Osteocyte (in vitro differentiated cells): ENCODE measurements around the gene RAB31. TPM values are rescaled to one million over a fixed set of nuclear protein-coding genes. Genes with fewer than 3 reads are reported as not detected.

Experiments used
- DNase-seq: peaks from one replicate; pipeline ENCODE4 v3.0.0; 2021; ENCODE audit warnings: mixed read lengths; ENCODE audit not compliant: unreplicated experiment; ENCODE audit errors: extremely low spot score
- H3K27ac Mint-ChIP-seq: one replicate; pipeline ENCODE4 v1.8.0; 2021; ENCODE audit warnings: mild to moderate bottlenecking, mixed read lengths; ENCODE audit not compliant: unreplicated experiment
- H3K27me3 Mint-ChIP-seq: one replicate; pipeline ENCODE4 v1.8.0; 2021; ENCODE audit warnings: mixed read lengths; ENCODE audit not compliant: unreplicated experiment
- H3K36me3 Mint-ChIP-seq: one replicate; pipeline ENCODE4 v1.8.0; 2021; ENCODE audit warnings: mixed read lengths; ENCODE audit not compliant: unreplicated experiment
- H3K4me1 Mint-ChIP-seq: one replicate; pipeline ENCODE4 v1.8.0; 2021; ENCODE audit warnings: mixed read lengths; ENCODE audit not compliant: unreplicated experiment
- H3K4me3 Mint-ChIP-seq: one replicate; pipeline ENCODE4 v1.8.0; 2021; ENCODE audit warnings: mild to moderate bottlenecking, moderate library complexity, mixed read lengths; ENCODE audit not compliant: unreplicated experiment
- H3K9me3 Mint-ChIP-seq: one replicate; pipeline ENCODE4 v1.8.0; 2021; ENCODE audit warnings: mixed read lengths; ENCODE audit not compliant: unreplicated experiment
- CTCF ChIP-seq: fragments of 200-600 bp; sonication (generic); IDR thresholded peaks from 2 replicates; pipeline ENCODE4 v1.5.0; 2021; ENCODE audit warnings: antibody characterized with exemption, mild to moderate bottlenecking, moderate library complexity
- total RNA-seq: library from RNA; stranded (reverse); gene quantifications from 2 replicates; pipeline ENCODE4 v1.2.1, GENCODE V29; 2021

The RAB31 gene
- total RNA-seq, 1 donor from 2014 or later = 90.8 TPM

GRCh38 chr18:9848170-9848879 is 140.2 kb downstream of the RAB31 start:
- H3K36me3 Mint-ChIP-seq = peaks cover 32% of the 10 kb centered on the region
- H3K4me3 Mint-ChIP-seq = no peak overlapping the region
- no peak for TF ChIP-seq CTCF
- DNase-seq = no peak
- no peaks in the 10 kb centered on the region for H3K27me3 Mint-ChIP-seq
- no peaks in the 10 kb centered on the region for H3K9me3 Mint-ChIP-seq
- no peak overlapping the region for H3K27ac Mint-ChIP-seq
- peaks cover 68% of the 10 kb centered on the region for H3K4me1 Mint-ChIP-seq

- Mint-ChIP-seq H3K4me3 (peak overlapping the region; percentile 23), H3K36me3 (peaks cover 25% of the 10 kb centered on the region), H3K27me3 (no peaks in the 10 kb centered on the region), H3K9me3 (no peaks in the 10 kb centered on the region), H3K27ac (peak overlapping the region; percentile 78), H3K4me1 (peaks cover 64% of the 10 kb centered on the region)
- TF ChIP-seq CTCF = no peak
- no peak for DNase-seq
These were observed 141.5 kb downstream of the RAB31 start for GRCh38 chr18:9849407-9850283.

GRCh38 chr18:9850309-9850708 is 142.2 kb downstream of the RAB31 start:
- Mint-ChIP-seq H3K9me3 (no peaks in the 10 kb centered on the region), H3K4me1 (peaks cover 62% of the 10 kb centered on the region), H3K36me3 (peaks cover 25% of the 10 kb centered on the region), H3K4me3 (no peak overlapping the region), H3K27ac (no peak overlapping the region), H3K27me3 (no peaks in the 10 kb centered on the region)
- no peak for TF ChIP-seq CTCF
- no peak for DNase-seq

GRCh38 chr18:9851511-9851910 is 143.4 kb downstream of the RAB31 start:
- no peak overlapping the region for H3K4me3 Mint-ChIP-seq
- H3K4me1 Mint-ChIP-seq = peaks cover 58% of the 10 kb centered on the region
- TF ChIP-seq CTCF = no peak
- no peaks in the 10 kb centered on the region for H3K27me3 Mint-ChIP-seq
- no peaks in the 10 kb centered on the region for H3K9me3 Mint-ChIP-seq
- no peak overlapping the region for H3K27ac Mint-ChIP-seq
- peaks cover 25% of the 10 kb centered on the region for H3K36me3 Mint-ChIP-seq
- no peak for DNase-seq
